Stimulated activated CD8-positive, alpha-beta memory T cell treated with anti-CD3 and anti-CD28 coated beads, Interleukin-4, amount 100 ng/mL, for 1 hour (primary cell): ENCODE data around the gene THBS2.
"Not testable (repeated sequence)": the region's sequence is repeated elsewhere in the genome, so short reads cannot be mapped to it uniquely, and the experiment has no call there.

Source experiments
- DNase-seq, 2 donors: peaks; one replicate each; pipeline ENCODE4 v3.0.0-alpha.2; 2020; ENCODE audit warnings: low read depth in 2 of 2, low spot score in 1 of 2

Gene THBS2

GRCh38 chr6:169273511-169273910 is 19.9 kb upstream of the THBS2 start:
- no peak for DNase-seq

GRCh38 chr6:169271877-169272216 is 18.2 kb upstream of the THBS2 start:
- no peak for DNase-seq

GRCh38 chr6:169271158-169271876 is 17.7 kb upstream of the THBS2 start:
- no peak for DNase-seq

- DNase-seq = not testable (repeated sequence)
These were observed 16.4 kb upstream of the THBS2 start for GRCh38 chr6:169270077-169270380.

GRCh38 chr6:169269180-169270076 is 15.8 kb upstream of the THBS2 start:
- DNase-seq = no peak

GRCh38 chr6:169268276-169268675 is 14.6 kb upstream of the THBS2 start:
- DNase-seq = no peak

GRCh38 chr6:169266746-169267591 is 13.3 kb upstream of the THBS2 start:
- DNase-seq = no peak

GRCh38 chr6:169266261-169266660 is 12.6 kb upstream of the THBS2 start:
- no peak for DNase-seq

- DNase-seq = no peak
These were observed 12.0 kb upstream of the THBS2 start for GRCh38 chr6:169265486-169266131.

GRCh38 chr6:169263836-169264608 is 10.4 kb upstream of the THBS2 start:
- no peak for DNase-seq

- no peak for DNase-seq
These were observed 9.7 kb upstream of the THBS2 start for GRCh38 chr6:169263374-169263773.

- DNase-seq = not testable (repeated sequence)
These were observed 9.0 kb upstream of the THBS2 start for GRCh38 chr6:169262602-169263001.

- DNase-seq = no peak
These were observed 2.9 kb upstream of the THBS2 start for GRCh38 chr6:169256518-169256917.

GRCh38 chr6:169256061-169256460 is 2.4 kb upstream of the THBS2 start:
- no peak for DNase-seq

- DNase-seq = no peak
These were observed 2.0 kb upstream of the THBS2 start for GRCh38 chr6:169255643-169256042.

- DNase-seq = no peak
These were observed 1.0 kb upstream of the THBS2 start for GRCh38 chr6:169254456-169255316.

- DNase-seq = no peak
These were observed 999 bp downstream of the THBS2 start for GRCh38 chr6:169252505-169253189.

GRCh38 chr6:169251822-169252504 is 1.7 kb downstream of the THBS2 start:
- DNase-seq = no peak
